ENCODE data around the gene TMPRSS15. TPM values are rescaled to one million over a fixed set of nuclear protein-coding genes. Genes with fewer than 3 reads are reported as not detected.

Gene TMPRSS15
- total and polyA plus RNA-seq, 4 donors, result not detected

DNA sequence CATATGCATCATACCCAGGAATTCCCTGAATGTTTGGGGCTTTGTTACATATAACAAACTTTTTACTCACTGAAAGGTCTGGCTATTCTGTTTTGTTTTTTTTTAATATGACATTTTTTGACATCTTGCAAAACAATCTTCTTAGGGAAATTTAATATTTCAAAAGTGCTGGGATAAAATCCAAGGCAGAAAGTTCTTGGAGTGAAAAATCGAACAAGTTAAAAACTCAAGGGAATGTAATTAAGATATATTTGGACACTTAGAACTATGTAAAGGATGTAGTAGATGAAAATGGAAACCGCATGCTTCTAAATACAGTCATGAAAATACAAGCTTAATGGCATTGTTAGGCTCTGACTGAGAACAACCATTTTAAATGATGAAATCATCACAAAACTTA, 150.4 kb downstream of the TMPRSS15 start:
- H3K9me3 ChIP-seq (ENCODE audit: control insufficient read depth in 4 of 4, low read length in 3 of 4), result no peaks in the 10 kb centered on the region
- H3K27me3 ChIP-seq (ENCODE audit: control insufficient read depth in 4 of 4, insufficient read depth in 4 of 4, low read length in 3 of 4), result no peaks in the 10 kb centered on the region
- DNase-seq (ENCODE audit: low spot score), result no peak
- no peak overlapping the region for H3K4me3 ChIP-seq (ENCODE audit: low read depth in 1 of 3, low read length in 3 of 3)
- H3K4me1 ChIP-seq (ENCODE audit: control insufficient read depth in 4 of 4, insufficient read depth in 4 of 4, low read length in 3 of 4), result no peaks in the 10 kb centered on the region
- no peaks in the 10 kb centered on the region for H3K36me3 ChIP-seq (ENCODE audit: control insufficient read depth in 4 of 4, insufficient read depth in 3 of 4, low read depth in 1 of 4, low read length in 3 of 4)
- 71% methylated on average over 2 of the region's 2 CpGs for WGBS
- no peak for TF ChIP-seq EGR1 (IDR thresholded peaks at IDR 0.05; ENCODE audit: low read depth in 2 of 2)
- no peak for TF ChIP-seq CTCF (IDR thresholded peaks at IDR 0.05; ENCODE audit: low read depth, low read length, missing input control)
- no peak for TF ChIP-seq RXRA (IDR thresholded peaks at IDR 0.05)
- TF ChIP-seq HNF4A (conservative IDR thresholded peaks at IDR 0.05), result no peak
- TF ChIP-seq, protein P1, sequence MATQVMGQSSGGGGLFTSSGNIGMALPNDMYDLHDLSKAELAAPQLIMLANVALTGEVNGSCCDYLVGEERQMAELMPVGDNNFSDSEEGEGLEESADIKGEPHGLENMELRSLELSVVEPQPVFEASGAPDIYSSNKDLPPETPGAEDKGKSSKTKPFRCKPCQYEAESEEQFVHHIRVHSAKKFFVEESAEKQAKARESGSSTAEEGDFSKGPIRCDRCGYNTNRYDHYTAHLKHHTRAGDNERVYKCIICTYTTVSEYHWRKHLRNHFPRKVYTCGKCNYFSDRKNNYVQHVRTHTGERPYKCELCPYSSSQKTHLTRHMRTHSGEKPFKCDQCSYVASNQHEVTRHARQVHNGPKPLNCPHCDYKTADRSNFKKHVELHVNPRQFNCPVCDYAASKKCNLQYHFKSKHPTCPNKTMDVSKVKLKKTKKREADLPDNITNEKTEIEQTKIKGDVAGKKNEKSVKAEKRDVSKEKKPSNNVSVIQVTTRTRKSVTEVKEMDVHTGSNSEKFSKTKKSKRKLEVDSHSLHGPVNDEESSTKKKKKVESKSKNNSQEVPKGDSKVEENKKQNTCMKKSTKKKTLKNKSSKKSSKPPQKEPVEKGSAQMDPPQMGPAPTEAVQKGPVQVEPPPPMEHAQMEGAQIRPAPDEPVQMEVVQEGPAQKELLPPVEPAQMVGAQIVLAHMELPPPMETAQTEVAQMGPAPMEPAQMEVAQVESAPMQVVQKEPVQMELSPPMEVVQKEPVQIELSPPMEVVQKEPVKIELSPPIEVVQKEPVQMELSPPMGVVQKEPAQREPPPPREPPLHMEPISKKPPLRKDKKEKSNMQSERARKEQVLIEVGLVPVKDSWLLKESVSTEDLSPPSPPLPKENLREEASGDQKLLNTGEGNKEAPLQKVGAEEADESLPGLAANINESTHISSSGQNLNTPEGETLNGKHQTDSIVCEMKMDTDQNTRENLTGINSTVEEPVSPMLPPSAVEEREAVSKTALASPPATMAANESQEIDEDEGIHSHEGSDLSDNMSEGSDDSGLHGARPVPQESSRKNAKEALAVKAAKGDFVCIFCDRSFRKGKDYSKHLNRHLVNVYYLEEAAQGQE (IDR thresholded peaks at IDR 0.05), result no peak
- TF ChIP-seq FOXA2 (IDR thresholded peaks at IDR 0.05), result no peak
- TF ChIP-seq YY1 (IDR thresholded peaks at IDR 0.05), result no peak
- H3K27ac ChIP-seq (ENCODE audit: low read depth in 1 of 2, low read length in 2 of 2), result no peak overlapping the region
- H3K9ac ChIP-seq (ENCODE audit: low read depth in 1 of 2, low read length in 2 of 2), result no peak overlapping the region

DNA sequence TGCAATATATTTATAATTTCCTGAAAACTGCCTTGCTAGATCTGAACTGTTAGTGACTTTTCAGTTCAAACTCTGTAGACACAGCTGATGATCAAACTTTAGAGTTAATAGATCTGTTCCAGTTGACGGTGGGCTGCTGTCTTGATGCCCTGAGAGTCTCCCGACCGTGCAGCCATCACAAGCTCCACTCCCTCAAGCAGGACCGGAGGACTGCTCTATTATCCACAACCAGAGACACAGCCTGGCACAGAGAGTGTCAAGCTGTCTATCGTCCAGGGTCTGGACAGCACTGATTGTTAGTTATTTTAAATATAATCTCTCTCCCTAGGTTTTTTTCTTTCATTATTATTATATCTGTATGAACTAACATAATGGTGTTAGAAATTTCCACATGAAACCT, 150.9 kb downstream of the TMPRSS15 start:
- Histone ChIP-seq H3K4me3 (ENCODE audit: low read depth in 1 of 3, low read length in 3 of 3) (no peak overlapping the region), H3K9me3 (ENCODE audit: control insufficient read depth in 4 of 4, low read length in 3 of 4) (no peaks in the 10 kb centered on the region), H3K4me1 (ENCODE audit: control insufficient read depth in 4 of 4, insufficient read depth in 4 of 4, low read length in 3 of 4) (no peaks in the 10 kb centered on the region), H3K27me3 (ENCODE audit: control insufficient read depth in 4 of 4, insufficient read depth in 4 of 4, low read length in 3 of 4) (no peaks in the 10 kb centered on the region), H3K27ac (ENCODE audit: low read depth in 1 of 2, low read length in 2 of 2) (no peak overlapping the region), H3K36me3 (ENCODE audit: control insufficient read depth in 4 of 4, insufficient read depth in 3 of 4, low read depth in 1 of 4, low read length in 3 of 4) (no peaks in the 10 kb centered on the region), H3K9ac (ENCODE audit: low read depth in 1 of 2, low read length in 2 of 2) (no peak overlapping the region)
- DNase-seq (ENCODE audit: low spot score), result no peak
- WGBS, result 55% methylated on average over 5 of the region's 5 CpGs
- no peak for TF ChIP-seq CTCF (IDR thresholded peaks at IDR 0.05; ENCODE audit: low read depth, low read length, missing input control)
- no peak for TF ChIP-seq YY1 (IDR thresholded peaks at IDR 0.05)
- TF ChIP-seq NR2F2 (IDR thresholded peaks at IDR 0.05), result no peak
- TF ChIP-seq SP1 (IDR thresholded peaks at IDR 0.05), result no peak
- TF ChIP-seq, protein P2, sequence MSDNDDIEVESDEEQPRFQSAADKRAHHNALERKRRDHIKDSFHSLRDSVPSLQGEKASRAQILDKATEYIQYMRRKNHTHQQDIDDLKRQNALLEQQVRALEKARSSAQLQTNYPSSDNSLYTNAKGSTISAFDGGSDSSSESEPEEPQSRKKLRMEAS (IDR thresholded peaks at IDR 0.05), result no peak
- TF ChIP-seq, protein P1 (IDR thresholded peaks at IDR 0.05), result no peak
